Fibroblast of upper back skin (primary cell): ENCODE data around the gene RSAD1.

Source experiments
- DNase-seq: peaks from one replicate; pipeline ENCODE4 v3.0.0-alpha.2; 2013

RSAD1 gene

GRCh38 chr17:50458701-50459676, 19.7 kb upstream of the RSAD1 start:
- DNase-seq: no peak

- no peak for DNase-seq
Measured at GRCh38 chr17:50459756-50460155, 18.9 kb upstream of the RSAD1 start.

GRCh38 chr17:50460831-50461526, 17.7 kb upstream of the RSAD1 start:
- DNase-seq: no peak

GRCh38 chr17:50461550-50462132, 17.0 kb upstream of the RSAD1 start:
- no peak for DNase-seq

GRCh38 chr17:50462446-50462845, 16.2 kb upstream of the RSAD1 start:
- no peak for DNase-seq

- no peak for DNase-seq
Measured at GRCh38 chr17:50464121-50464520, 14.5 kb upstream of the RSAD1 start.

GRCh38 chr17:50464736-50465135, 13.9 kb upstream of the RSAD1 start:
- no peak for DNase-seq

GRCh38 chr17:50465171-50465570, 13.5 kb upstream of the RSAD1 start:
- DNase-seq: no peak

- no peak for DNase-seq
Measured at GRCh38 chr17:50465635-50466034, 13.0 kb upstream of the RSAD1 start.

GRCh38 chr17:50466371-50467113, 12.1 kb upstream of the RSAD1 start:
- DNase-seq: no peak

GRCh38 chr17:50467114-50467854, 11.4 kb upstream of the RSAD1 start:
- DNase-seq: no peak

GRCh38 chr17:50467855-50468303, 10.8 kb upstream of the RSAD1 start:
- no peak for DNase-seq

GRCh38 chr17:50468304-50469207, 10.1 kb upstream of the RSAD1 start, which contains the start of gene CHAD:
CHAD (minus strand) TSS chr17:50468880; CDS start chr17:50468813, 67 bp downstream.
- no peak for DNase-seq

GRCh38 chr17:50469208-50469605, 9.5 kb upstream of the RSAD1 start:
- no peak for DNase-seq

- DNase-seq: no peak
Measured at GRCh38 chr17:50469671-50470305, 8.9 kb upstream of the RSAD1 start.

- no peak for DNase-seq
Measured at GRCh38 chr17:50470426-50470825, 8.2 kb upstream of the RSAD1 start.

GRCh38 chr17:50471009-50471905, 7.4 kb upstream of the RSAD1 start:
- no peak for DNase-seq

GRCh38 chr17:50472286-50472685, 6.4 kb upstream of the RSAD1 start:
- DNase-seq: no peak

GRCh38 chr17:50472761-50473161, 5.9 kb upstream of the RSAD1 start:
- peak; percentile 12 for DNase-seq
